NCI-H2029 (cell line): ENCODE data around the gene LSMEM2.

Experiments
- DNase-seq: peaks from one replicate; lab custom pipeline; 2025; lab: John Stamatoyannopoulos, UW

LSMEM2 gene

DNA sequence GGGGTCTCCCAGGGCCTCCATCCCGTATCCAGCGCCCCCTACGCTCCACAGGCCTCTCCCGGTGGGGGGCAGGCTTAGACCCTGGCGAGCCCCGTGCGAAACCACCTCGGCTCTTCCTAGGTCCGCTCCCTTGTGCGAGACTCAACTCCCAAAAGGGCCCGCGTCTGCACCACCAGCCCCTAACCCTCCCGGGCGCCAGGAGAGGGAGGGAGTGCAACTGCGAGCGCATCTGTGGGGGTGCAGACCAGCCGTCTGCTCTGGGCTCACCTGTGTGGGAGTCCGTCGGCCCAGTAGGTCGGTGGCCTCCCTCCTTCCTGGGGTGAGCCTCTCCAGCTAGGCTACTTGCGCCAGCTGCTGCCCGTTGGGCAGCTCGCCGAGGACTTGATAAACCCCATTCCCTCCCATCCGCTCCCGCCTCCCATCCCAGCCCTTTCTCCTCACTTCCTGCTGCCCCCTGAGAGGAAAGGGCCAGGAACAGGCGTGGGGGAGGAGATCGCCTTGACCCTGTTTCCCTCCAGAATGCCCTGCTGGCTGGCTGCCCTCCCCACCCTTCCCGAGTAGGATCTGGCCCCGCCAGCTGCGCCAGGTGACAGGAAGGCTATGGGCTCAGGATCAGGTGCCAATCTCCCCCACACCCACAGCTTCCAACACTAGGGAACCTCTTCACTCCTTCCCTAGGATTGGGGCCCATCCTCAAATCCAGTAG lies 43.7 kb downstream of the LSMEM2 start, which contains the start of gene HYAL2:
Gene HYAL2 (minus strand): TSS at position 360 of the 706 bp plus-strand sequence. CDS start 2,256 bp downstream, outside the sequence.
- peak; percentile 37 for DNase-seq

DNA sequence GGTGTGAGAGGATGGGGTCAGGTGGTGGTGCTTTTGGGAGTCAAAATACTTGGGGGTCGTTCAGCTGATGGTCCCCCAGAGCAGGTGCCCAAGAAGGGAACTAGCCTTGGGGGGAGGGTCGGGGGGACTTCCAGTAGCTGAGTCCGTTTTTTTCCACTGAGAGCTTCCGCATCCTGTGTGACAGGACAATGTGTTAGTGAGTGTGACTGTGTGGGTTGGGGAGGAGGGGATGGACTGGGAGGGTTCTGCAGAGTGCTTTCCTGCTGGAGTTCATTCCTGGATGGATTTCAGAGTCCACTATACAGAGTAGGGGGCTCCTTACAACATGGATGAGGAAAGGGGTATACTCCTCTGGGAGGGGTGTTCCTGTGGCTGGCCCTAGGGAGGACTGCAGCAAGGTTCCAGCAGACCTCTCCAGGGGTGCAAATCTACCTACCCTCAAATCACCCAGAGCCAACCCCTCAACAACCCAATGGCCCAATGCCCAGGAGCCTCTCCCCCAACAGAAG lies 44.3 kb downstream of the LSMEM2 start:
- no peak for DNase-seq

DNA sequence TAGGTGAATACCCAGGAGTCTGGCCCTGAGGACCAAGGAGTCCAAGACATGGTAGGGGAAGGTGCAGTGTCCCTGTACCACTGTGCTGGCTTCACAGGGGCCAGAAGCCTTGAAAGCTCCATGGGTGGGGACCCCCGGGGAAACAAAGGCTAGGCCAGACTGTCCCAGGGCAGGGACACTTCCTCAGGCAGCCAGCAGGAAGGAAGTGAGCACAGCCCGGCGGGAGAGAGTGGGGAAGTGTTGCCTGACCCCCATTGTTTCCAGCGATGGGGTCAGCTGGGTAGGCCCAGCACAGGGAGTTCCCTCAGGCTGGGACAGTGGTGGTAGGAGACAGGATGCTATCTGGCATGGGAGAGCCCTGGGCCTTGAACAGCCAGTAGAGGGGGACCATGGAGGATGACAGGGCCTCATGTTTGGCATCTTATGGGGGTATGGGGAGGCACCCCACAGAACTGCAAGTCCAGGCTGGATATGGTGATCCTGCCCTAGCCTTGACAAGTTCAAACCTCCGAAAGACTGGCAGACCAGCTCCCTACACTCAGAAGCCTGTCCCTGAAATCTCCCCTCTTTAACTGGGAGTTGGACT lies 44.8 kb downstream of the LSMEM2 start:
- DNase-seq = no peak

DNA sequence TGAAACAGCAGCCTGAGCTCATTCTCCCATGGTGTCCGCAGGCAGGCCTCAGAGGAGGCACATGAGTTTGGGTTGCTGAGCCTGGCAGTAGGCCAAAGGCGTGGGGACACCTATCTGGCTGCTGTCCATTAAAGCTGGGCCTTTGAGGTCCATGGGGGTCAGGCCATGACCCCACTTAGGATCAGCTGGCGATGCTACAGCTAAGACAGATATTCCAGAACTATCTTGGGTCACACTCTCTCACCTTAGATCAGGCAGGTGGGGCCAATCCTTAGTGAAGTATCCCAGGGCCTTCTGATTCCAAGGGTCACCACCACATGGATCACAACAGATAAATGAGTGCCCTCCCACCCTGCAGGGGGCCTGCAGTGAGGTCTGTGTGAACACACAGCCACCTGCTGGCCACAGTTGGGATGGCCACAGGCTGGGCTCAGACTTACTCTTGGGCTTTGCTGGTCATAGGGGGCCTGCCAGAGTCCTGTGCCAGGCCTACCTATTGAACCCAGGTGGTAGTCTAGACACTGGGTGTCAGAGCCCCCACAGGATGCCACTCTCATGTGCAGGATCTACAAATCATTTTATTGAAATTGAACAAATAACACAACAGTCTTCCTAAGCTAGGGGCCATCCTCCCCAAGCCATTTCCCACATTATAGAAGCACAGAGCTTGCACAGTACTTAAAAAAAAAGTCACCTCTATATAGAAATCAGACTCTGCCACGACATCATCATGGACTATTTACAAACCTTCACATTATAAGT lies 45.6 kb downstream of the LSMEM2 start:
- DNase-seq = no peak

DNA sequence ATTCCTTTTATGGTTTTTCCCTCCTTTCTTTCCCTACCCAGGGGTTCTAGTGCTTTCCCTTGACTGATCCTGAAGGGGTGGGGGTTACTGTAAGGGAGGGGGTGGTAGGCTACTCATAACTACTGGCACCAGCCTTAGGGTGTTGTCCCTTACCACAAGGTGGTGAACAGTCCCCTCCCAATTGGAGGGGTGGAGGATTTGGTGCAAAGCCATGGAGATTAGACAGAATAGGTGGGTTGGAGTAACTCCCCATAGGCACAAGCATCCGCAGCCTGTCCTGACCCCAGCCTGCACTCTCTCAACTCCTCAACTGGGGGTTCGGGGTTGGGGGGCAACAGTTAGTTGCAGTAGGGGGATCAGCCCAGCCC lies 46.2 kb downstream of the LSMEM2 start:
- DNase-seq = no peak

- no peak for DNase-seq
Measured at GRCh38 chr3:50325497-50326181, 46.8 kb downstream of the LSMEM2 start.

GRCh38 chr3:50326182-50326541 lies 47.3 kb downstream of the LSMEM2 start:
- DNase-seq = no peak

GRCh38 chr3:50327129-50327528 lies 48.2 kb downstream of the LSMEM2 start:
- DNase-seq = no peak

- DNase-seq = peak; percentile 91
Measured at GRCh38 chr3:50327943-50328691, 49.2 kb downstream of the LSMEM2 start, which contains the start of gene TUSC2. Gene TUSC2, minus strand, starts transcription at chr3:50328223. Its CDS starts 124 bp downstream, at chr3:50328099.

GRCh38 chr3:50330330-50330729 lies 51.4 kb downstream of the LSMEM2 start:
- no peak for DNase-seq

DNA sequence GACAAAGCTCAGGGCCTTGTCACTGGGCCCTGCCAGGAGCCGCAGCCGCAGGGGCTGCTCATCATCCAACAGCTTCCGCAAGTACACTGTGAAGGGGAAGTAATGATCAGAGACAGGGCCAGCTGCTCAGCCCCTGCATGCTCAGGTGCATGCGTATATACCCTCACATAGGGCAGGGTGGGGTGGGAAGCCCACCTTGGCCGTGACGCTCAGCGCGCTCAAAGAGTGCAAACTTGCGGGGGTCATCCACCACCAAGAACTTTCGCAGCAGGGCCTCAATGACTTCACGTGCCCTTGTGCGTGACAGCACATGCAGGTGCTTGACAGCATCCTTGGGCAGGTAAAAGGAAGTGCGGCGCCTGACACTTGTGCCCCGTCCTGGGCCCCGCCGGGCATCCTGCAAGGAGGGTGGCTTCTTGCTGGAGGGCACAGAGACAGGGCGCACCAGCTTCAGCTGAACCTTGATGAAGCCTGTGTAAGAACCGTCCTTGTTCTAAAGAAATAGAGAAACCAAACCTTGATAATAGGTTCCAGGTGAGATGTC lies 52.5 kb downstream of the LSMEM2 start:
- DNase-seq = no peak

GRCh38 chr3:50333744-50334328 lies 54.9 kb downstream of the LSMEM2 start:
- DNase-seq = no peak

GRCh38 chr3:50334339-50335075 lies 55.6 kb downstream of the LSMEM2 start:
- no peak for DNase-seq

- no peak for DNase-seq
Measured at GRCh38 chr3:50336452-50337174, 57.7 kb downstream of the LSMEM2 start.

DNA sequence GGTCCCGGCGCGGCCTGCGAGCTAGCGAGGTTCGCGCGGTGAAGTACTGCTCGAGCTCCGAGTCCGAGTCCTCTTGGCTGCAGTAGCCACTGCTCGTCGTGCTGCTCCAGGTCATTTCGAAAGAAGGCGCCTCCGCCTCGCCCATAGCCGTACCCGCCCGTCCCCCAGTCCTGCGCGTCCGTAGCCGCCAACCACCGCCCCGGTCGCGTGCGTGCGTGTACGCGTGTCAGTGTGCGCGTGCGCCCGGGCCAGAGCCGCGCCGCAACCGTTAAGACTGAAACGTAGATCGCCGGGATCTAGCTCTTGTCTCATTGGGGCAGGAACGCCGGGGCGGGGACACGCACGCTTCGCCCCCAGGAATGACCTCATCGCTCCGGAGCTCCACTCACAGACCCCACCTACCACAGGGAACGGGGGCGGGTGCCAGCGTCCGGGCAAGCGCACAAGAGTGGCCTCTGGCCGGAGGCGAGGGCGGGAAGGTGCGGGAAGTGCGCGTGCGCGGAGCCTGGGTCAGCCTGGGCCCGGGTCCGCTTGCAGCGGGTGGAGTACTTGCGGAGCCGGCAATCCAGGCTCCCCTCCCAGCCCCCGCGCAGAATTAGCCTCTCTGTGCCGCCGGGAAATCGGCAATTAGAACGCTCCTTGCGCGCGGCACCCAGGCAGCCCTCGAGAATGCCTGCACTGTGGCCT lies 58.4 kb downstream of the LSMEM2 start:
- DNase-seq = peak; percentile 92
